GM18861 (cell line): ENCODE results near the gene MTURN.

Experiments used
- ATAC-seq: cut with Tn5 transposase; IDR thresholded peaks from one replicate; pipeline ENCODE4 v1.9.1; 2021; ENCODE audit not compliant: unreplicated experiment

The MTURN gene

DNA sequence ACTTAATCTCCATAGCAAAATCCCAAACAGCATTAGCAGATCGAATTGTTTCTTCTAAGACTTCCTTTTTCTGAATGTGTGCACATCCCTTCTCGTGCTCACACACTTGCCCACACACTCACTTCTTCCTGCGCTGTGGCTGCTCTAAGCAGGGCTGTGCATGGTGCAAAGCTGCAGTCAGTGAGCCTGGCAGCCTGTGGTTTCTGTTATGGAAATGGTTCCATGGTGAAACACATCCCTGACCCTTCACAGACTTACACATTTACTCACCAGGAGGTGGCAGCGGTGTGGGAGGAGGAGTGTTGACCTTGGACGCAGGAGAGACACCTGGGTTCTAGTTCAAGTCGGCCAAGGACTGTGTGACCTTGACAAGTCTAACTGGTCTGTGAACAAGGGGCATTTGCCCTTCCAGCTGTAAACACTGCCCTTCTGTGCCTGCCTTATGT lies 24.9 kb downstream of the MTURN start:
- no peak for ATAC-seq

GRCh38 chr7:30160329-30160728 lies 25.5 kb downstream of the MTURN start:
- no peak for ATAC-seq

- no peak for ATAC-seq
Observed at GRCh38 chr7:30162133-30162532, 27.3 kb downstream of the MTURN start.

DNA sequence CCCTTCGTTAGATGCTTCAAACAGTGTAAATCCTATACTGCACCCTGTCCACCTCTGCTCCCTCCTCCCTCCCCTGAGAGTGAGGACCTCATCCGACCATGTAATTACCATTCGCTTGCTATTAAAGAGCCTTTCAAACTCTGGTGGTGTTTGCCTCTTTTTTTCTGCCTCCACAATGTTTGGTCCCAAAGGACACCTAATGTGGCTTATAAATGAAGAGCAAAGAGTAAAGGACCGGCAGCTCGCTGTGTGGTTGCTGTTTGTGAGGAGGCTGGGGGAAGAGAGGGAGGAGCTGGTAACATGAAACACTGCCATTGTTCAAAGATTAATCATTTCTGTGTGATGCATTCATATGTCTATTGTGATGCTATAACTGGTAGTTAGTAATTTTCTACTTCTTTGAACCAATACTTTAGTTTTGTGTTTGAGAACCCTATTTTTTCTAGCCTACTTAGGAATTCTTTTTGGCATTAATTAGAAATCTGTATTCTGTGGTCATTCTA lies 27.9 kb downstream of the MTURN start:
- ATAC-seq = peak; percentile 28

DNA sequence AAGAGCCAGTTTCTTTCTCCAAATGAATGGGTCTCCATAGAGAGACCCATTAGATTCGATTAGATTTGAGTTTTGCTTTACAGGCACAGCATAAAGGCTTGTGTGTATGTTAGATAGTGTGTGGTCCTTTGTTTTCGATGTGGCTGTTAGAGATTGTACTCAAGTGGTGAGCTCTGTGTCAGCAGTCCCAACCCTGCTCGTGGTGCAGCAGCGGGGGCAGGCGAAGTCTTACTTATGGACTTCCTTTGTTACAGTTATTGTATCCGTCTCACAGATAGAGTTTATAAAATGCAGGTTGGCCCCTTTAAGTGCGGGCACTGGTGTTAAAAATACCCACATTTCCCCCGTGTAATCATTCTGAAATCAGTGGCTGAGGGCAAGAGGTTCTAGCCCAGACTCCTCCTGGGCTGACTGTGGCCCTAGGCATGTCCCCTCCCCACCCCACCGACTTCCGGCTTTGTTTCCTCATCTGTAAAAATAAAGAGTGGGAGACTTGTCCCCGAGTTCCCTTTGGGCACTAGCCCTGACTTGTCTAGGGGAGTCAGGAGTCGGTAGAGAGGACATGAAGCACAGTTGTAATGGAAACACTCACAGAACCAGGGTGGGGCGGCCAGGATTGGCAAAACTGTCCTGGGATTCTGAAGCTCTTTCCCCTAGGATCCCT lies 28.6 kb downstream of the MTURN start:
- peak; percentile 42 for ATAC-seq

- ATAC-seq = no peak
Observed at GRCh38 chr7:30164567-30164966, 29.8 kb downstream of the MTURN start.

DNA sequence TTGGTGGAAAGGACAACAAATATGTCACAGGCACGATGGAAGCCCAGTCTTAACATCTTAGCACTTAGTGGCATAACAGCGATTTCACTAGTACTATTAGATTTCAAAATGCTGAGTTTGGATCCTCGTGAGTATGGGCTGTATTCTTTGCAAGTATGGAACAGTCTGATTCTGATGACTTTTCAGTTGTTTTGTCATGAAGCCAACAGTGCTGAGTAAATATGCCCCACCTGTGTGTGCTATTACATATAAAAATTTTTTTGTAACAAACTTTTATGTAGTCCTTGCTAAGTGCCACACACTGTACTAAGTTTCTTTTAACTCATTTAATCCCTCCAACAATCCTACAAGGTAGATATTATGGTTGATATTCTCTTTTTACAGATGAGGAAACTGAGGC lies 30.8 kb downstream of the MTURN start:
- ATAC-seq = no peak

GRCh38 chr7:30166155-30166840 lies 31.5 kb downstream of the MTURN start:
- ATAC-seq = no peak

GRCh38 chr7:30166841-30167235 lies 32.1 kb downstream of the MTURN start:
- no peak for ATAC-seq

DNA sequence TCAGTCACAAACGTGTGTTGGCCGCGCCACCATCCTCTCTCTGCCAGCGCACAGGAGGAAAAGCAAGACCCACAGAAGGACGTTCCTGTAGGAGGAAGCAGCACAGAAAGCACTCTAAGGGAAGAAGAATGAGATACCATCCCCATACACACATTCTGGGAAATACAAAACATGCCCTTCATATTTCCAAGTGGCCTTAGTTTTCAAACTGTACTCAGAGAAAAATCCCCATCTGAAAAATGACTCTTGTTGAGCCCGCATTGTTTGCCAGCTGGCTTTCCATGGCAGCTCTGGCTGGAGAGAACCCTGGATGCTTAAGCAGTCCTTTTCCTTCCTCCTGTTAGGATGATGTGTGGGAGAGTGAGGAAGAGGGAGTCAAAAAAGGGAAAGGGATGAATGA lies 33.1 kb downstream of the MTURN start:
- no peak for ATAC-seq

- ATAC-seq = no peak
Observed at GRCh38 chr7:30168835-30169573, 34.2 kb downstream of the MTURN start.

GRCh38 chr7:30169579-30169978 lies 34.8 kb downstream of the MTURN start:
- no peak for ATAC-seq

GRCh38 chr7:30170476-30171205 lies 35.9 kb downstream of the MTURN start:
- no peak for ATAC-seq

- no peak for ATAC-seq
Observed at GRCh38 chr7:30171766-30172447, 37.1 kb downstream of the MTURN start.

DNA sequence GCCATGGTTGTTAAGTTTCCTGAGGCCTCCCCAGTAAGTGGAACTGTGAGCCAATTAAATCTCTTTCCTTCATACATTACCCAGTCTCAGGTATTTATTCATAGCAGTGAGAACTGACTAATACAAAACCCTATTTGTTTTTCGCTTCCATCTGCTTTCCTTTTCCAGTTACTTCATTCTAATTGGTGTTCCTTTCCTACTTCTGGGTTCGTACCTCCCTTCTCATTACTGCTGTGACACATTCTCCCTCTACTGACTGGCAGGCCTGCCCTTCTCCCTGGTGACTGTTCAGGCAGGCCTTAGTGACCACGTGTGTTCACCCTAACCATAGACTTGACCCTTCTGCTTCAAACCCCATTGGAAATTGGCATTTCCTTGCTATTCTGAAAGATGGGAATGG lies 37.7 kb downstream of the MTURN start:
- ATAC-seq = no peak

DNA sequence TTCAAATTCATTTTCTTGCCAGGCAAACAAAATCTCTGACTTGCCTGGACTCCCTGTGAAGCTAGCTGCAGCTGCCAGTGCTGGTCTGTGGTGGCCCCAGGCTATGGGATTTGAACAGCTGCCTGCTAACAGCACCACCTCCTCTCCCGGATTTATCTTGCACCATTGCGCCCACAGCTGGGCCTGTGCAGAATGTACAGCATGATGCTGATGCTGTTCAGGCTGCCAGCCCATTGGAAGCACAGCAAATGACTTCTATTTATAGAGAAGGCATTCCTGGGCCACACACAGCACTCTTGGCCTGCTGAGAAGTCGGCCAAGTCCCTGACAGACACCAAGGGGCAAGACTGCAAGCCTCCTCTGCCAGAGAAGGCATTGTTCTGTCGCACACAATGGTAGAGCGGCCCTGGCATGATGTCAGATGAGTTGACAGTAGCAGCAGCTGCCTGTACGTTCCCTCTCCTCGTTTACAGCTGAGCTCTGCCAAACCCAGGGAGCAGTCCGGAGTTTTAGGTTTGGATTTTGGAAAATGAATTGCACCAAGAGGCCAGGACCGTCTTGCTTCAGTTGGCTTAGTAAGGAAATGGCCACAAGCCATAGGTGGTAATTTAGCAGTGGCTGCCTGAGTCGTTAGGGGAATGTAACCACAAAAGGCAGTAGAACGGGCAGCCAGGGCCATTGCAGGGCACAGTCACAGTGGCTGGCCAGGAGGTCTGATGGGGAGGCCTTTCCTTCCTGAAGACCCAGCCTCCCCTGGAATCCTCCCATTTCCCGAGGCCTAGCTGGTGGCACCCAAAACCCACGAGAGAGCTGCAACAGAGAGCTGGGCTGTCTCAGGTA lies 38.5 kb downstream of the MTURN start:
- no peak for ATAC-seq

GRCh38 chr7:30175180-30175579 lies 40.4 kb downstream of the MTURN start:
- ATAC-seq = no peak

- no peak for ATAC-seq
Observed at GRCh38 chr7:30175636-30176147, 40.9 kb downstream of the MTURN start.

DNA sequence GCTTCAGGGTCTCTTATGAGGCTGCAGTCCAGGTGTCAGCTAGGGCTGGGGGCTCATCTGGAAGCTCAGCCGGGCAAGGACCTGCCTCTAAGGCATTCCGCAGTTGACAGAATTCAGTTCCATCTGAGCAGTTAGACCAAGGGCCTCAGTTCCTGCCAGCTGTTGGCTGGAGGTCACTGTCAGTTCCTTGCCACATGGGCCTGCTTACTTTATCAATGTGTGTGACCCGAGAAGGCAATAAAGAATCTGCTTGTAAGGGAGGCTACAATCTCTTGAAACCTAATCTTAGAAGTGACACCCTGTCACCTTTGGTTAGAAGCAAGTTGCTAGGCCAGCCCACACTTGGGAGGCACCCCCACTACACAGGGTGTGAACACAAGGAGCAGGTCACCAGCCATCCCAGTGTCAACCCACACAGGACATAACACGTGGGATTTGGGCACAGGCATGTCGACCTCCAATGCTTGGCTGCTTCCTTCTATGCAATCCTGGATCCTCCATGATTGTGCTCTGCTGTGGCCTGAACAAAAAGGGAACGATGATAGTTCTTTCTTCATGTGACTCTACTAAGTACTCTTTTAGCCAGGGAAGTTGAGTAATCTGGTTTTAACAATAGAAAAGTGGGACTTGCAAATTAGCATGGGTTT lies 41.8 kb downstream of the MTURN start:
- ATAC-seq = no peak
